ENCODE data around the gene NEDD4L. TPM values are rescaled to one million over a fixed set of nuclear protein-coding genes. Genes with fewer than 3 reads are reported as not detected.

The NEDD4L gene
- total RNA-seq, 1 experiment from 2014 or later = 42.9 TPM

DNA sequence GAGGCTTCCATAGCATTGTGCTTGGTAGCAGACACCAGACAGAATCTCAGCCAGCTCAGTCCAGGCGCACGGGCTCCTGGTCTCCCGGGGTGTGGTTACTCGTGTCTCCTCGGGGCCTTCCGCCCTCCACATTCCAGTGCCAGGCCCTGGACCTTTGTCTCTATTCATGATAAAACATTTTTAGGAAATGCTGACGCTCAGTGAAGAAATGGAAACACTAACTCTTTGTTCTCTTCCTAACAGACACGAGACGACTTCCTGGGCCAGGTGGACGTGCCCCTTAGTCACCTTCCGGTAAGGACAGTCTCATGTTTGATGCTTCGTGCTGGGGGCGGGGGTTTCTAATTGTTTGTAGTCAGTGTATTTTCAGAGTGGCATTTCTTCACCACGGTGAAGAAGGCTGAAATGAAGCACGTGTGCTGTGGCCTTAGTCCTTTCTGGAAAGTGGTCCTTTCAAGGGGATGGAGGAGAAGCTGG is 271.8 kb downstream of the NEDD4L start:
- peaks cover 26% of the 10 kb centered on the region for H3K4me1 ChIP-seq (ENCODE audit: control insufficient read depth, insufficient read depth, low read length)
- BruUV-seq (replicated peaks) = no TSS peak
- in situ Hi-C loops (cut with HindIII; ENCODE audit: low pct_unique_long_range_greater_than_20kb, low sequenced_read_pairs) = no loop called here
- TF ChIP-seq, protein P1, sequence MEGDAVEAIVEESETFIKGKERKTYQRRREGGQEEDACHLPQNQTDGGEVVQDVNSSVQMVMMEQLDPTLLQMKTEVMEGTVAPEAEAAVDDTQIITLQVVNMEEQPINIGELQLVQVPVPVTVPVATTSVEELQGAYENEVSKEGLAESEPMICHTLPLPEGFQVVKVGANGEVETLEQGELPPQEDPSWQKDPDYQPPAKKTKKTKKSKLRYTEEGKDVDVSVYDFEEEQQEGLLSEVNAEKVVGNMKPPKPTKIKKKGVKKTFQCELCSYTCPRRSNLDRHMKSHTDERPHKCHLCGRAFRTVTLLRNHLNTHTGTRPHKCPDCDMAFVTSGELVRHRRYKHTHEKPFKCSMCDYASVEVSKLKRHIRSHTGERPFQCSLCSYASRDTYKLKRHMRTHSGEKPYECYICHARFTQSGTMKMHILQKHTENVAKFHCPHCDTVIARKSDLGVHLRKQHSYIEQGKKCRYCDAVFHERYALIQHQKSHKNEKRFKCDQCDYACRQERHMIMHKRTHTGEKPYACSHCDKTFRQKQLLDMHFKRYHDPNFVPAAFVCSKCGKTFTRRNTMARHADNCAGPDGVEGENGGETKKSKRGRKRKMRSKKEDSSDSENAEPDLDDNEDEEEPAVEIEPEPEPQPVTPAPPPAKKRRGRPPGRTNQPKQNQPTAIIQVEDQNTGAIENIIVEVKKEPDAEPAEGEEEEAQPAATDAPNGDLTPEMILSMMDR (IDR thresholded peaks at IDR 0.05) = no peak
- TF ChIP-seq SIN3A (IDR thresholded peaks at IDR 0.05; ENCODE audit: borderline replicate concordance, insufficient read depth, low read depth, low read length) (no peak), TCF7L2 (IDR thresholded peaks at IDR 0.05; ENCODE audit: low read depth, low read length) (no peak), POLR2AphosphoS5 (IDR thresholded peaks at IDR 0.05; ENCODE audit: low read depth, low read length) (no peak)
- TF ChIP-seq, protein P2, sequence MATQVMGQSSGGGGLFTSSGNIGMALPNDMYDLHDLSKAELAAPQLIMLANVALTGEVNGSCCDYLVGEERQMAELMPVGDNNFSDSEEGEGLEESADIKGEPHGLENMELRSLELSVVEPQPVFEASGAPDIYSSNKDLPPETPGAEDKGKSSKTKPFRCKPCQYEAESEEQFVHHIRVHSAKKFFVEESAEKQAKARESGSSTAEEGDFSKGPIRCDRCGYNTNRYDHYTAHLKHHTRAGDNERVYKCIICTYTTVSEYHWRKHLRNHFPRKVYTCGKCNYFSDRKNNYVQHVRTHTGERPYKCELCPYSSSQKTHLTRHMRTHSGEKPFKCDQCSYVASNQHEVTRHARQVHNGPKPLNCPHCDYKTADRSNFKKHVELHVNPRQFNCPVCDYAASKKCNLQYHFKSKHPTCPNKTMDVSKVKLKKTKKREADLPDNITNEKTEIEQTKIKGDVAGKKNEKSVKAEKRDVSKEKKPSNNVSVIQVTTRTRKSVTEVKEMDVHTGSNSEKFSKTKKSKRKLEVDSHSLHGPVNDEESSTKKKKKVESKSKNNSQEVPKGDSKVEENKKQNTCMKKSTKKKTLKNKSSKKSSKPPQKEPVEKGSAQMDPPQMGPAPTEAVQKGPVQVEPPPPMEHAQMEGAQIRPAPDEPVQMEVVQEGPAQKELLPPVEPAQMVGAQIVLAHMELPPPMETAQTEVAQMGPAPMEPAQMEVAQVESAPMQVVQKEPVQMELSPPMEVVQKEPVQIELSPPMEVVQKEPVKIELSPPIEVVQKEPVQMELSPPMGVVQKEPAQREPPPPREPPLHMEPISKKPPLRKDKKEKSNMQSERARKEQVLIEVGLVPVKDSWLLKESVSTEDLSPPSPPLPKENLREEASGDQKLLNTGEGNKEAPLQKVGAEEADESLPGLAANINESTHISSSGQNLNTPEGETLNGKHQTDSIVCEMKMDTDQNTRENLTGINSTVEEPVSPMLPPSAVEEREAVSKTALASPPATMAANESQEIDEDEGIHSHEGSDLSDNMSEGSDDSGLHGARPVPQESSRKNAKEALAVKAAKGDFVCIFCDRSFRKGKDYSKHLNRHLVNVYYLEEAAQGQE (IDR thresholded peaks at IDR 0.05; ENCODE audit: insufficient read depth in 1 of 2, low read depth in 2 of 2, low read length in 1 of 2) = no peak
- CTCF ChIA-PET = interaction anchor here (0.7 kb wide), 1 partner anchor 15 kb away, joined by 3 read pairs; no protein-coding TSS in a partner anchor
- H3K9me3 ChIP-seq (ENCODE audit: control insufficient read depth, insufficient read depth, low read depth, low read length) = no peaks in the 10 kb centered on the region
- no peak overlapping the region for H3K4me3 ChIP-seq (ENCODE audit: low read depth in 2 of 2, low read length in 2 of 2)
- ATAC-seq = peak; percentile 68
- DNase-seq (ENCODE audit: low read depth, low spot score) = no peak
- H3K36me3 ChIP-seq (ENCODE audit: control insufficient read depth, insufficient read depth, low read length) = no peaks in the 10 kb centered on the region
- peak overlapping the region; percentile 51; the same call in 1 of the 2 replicates for H3K27ac ChIP-seq (ENCODE audit: low read length)
- intact Hi-C loops (cut with micrococcal nuclease; ENCODE audit: unreplicated experiment) = no loop called here
- no peaks in the 10 kb centered on the region for H3K27me3 ChIP-seq (ENCODE audit: control insufficient read depth, insufficient read depth, low read length)
- POLR2A ChIA-PET = no interaction called here

DNA sequence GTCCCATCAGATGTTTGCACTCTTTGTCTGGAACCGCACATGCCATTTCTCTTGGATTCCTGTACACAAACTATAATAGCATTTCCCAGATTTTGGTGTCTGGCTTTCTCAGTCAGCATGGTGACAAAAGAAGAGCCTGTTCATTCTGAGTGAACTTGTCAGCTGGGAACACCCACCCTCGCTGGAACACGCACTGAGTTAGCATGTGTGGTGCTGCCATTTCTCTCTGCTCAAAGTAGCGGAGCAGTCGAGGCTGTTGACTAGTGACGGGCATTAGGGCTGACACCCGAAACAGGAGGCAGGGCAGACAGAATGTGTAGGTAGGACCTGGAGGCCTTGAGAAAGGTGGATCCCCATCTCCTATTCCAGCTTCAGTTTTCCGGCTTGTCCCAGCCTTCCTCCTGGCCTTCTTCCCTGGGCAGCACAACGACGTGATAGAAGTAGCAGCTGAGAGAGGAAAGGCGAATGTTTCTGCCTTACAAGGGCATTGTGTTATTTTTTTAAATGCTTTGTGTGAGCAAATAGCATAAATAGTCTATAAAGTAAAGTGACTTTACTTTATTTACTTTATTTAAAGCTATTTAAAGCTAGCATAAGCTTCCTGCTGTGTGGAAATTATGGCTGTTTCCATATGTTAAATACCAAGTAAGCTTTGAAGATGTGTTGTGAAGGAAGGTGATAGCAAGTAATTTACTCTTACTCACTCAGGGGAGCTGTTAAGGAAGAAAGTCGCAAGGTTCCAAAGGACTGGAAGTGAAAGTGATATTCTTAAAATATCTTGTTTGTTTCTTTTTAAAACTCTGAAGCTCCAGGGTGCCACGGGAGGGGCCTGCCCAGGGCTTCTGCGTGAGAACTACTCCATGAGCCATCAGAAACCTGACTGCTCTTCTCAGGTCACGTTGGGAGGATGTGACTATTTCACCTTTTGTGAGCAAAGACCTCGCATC is 272.6 kb downstream of the NEDD4L start:
- Histone ChIP-seq H3K36me3 (ENCODE audit: control insufficient read depth, insufficient read depth, low read length) (no peaks in the 10 kb centered on the region), H3K9me3 (ENCODE audit: control insufficient read depth, insufficient read depth, low read depth, low read length) (no peaks in the 10 kb centered on the region), H3K27ac (ENCODE audit: low read length) (no peak overlapping the region), H3K4me1 (ENCODE audit: control insufficient read depth, insufficient read depth, low read length) (peaks cover 26% of the 10 kb centered on the region), H3K27me3 (ENCODE audit: control insufficient read depth, insufficient read depth, low read length) (no peaks in the 10 kb centered on the region), H3K4me3 (ENCODE audit: low read depth in 2 of 2, low read length in 2 of 2) (no peak overlapping the region)
- in situ Hi-C loops (cut with HindIII; ENCODE audit: low pct_unique_long_range_greater_than_20kb, low sequenced_read_pairs) = no loop called here
- TF ChIP-seq TCF7L2 (IDR thresholded peaks at IDR 0.05; ENCODE audit: low read depth, low read length) (no peak), SIN3A (IDR thresholded peaks at IDR 0.05; ENCODE audit: borderline replicate concordance, insufficient read depth, low read depth, low read length) (no peak), POLR2AphosphoS5 (IDR thresholded peaks at IDR 0.05; ENCODE audit: low read depth, low read length) (no peak)
- TF ChIP-seq, protein P2 (IDR thresholded peaks at IDR 0.05; ENCODE audit: insufficient read depth in 1 of 2, low read depth in 2 of 2, low read length in 1 of 2) = no peak
- TF ChIP-seq, protein P1 (IDR thresholded peaks at IDR 0.05) = no peak
- ChIA-PET POLR2A (no interaction called here), CTCF (no interaction called here)
- no TSS peak for BruUV-seq (replicated peaks)
- intact Hi-C loops (cut with micrococcal nuclease; ENCODE audit: unreplicated experiment) = no loop called here
- no peak for ATAC-seq
- no peak for DNase-seq (ENCODE audit: low read depth, low spot score)
